CD4-positive, alpha-beta T cell treated with Interferon gamma for 1 hour (primary cell): ENCODE data around the gene ATG2B.

Experiments used
- DNase-seq: peaks from one replicate; pipeline ENCODE4 v3.0.0-alpha.2; 2020

ATG2B gene, protein sequence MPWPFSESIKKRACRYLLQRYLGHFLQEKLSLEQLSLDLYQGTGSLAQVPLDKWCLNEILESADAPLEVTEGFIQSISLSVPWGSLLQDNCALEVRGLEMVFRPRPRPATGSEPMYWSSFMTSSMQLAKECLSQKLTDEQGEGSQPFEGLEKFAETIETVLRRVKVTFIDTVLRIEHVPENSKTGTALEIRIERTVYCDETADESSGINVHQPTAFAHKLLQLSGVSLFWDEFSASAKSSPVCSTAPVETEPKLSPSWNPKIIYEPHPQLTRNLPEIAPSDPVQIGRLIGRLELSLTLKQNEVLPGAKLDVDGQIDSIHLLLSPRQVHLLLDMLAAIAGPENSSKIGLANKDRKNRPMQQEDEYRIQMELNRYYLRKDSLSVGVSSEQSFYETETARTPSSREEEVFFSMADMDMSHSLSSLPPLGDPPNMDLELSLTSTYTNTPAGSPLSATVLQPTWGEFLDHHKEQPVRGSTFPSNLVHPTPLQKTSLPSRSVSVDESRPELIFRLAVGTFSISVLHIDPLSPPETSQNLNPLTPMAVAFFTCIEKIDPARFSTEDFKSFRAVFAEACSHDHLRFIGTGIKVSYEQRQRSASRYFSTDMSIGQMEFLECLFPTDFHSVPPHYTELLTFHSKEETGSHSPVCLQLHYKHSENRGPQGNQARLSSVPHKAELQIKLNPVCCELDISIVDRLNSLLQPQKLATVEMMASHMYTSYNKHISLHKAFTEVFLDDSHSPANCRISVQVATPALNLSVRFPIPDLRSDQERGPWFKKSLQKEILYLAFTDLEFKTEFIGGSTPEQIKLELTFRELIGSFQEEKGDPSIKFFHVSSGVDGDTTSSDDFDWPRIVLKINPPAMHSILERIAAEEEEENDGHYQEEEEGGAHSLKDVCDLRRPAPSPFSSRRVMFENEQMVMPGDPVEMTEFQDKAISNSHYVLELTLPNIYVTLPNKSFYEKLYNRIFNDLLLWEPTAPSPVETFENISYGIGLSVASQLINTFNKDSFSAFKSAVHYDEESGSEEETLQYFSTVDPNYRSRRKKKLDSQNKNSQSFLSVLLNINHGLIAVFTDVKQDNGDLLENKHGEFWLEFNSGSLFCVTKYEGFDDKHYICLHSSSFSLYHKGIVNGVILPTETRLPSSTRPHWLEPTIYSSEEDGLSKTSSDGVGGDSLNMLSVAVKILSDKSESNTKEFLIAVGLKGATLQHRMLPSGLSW (N-terminal part only)

DNA sequence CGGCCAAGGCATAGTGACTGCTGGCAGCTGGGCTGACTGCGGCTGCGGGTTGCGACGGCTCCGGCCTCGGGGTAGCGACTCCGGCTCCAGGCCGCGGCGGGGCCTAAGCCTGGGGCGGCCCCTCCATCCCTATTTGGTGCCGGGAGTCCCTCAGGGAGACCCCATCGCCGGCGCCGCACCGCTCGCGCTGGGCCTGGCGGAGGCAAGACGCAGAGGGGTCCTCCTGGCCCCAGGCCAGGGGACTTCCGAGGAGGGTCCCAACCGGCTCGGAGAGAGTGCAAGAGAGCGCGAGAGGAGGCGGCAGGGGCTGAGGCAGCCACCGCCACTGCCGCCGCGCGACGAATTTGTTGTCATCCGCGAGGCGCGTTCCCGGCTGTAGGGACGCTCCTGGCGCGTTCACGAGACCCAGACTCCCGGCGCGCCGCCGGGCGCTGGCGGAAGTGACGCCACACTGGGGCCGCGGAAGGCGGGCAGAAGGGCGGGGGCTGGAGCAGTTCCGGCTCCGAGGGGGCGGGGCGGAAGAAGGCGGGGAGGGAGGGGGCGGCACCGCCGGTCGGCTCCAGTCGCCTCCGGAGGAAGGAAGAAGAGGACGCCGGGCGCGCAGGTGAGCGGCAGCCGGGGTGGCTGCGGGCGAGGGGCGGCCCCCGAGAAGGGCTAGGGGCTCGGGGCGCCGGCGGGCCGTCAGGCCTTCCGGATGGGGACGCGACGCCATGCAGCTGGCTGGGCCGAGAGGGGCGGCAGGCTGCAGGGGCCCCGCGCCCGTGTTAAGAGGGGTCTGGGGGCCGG, at the start of gene ATG2B, which contains the start of gene GSKIP:
ATG2B (minus strand) TSS at position 377 of the 786 bp plus-strand sequence; CDS start at position 12, 365 bp downstream.
GSKIP (plus strand) TSS at position 562 of the 786 bp plus-strand sequence. CDS start 18,722 bp downstream, outside the sequence.
- DNase-seq = peak; percentile 94

DNA sequence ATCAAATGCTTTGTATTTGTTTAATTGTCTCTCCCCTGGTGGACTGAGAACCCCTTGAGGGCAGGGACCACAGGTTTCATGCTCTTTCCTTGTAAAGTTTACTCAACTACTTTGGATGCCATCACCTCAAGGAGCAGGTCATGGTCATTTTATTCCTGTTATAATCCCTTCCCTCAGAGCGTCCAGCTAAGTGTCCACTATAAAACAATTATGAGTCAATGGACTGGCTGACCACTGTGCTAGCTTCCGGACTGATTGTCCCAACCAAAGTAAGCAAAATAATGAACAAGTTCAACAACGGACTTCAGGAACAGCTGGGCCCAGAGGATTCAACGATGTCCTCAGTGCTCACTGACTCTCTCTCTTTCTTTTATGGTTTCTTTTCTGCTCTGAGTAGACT, 47.0 kb upstream of the ATG2B start:
- DNase-seq = no peak

DNA sequence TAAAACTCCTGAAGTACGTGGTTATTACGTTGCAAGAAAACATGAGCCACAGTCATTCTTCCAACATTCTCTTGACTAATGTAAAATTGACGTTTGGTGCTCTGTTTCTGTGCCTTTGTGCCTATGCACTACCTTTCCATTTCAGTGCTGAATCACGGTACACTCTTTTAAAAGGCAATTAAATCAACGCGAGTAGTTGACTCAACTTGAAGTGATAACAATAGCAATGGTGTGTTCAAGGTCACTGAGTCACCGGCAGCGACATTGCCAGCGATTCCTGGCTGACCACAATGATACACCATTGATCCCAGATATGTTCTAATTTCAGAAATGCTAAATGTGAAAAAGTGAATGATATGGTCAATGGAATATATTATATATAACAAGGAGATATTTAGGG, 46.6 kb upstream of the ATG2B start:
- no peak for DNase-seq

DNA sequence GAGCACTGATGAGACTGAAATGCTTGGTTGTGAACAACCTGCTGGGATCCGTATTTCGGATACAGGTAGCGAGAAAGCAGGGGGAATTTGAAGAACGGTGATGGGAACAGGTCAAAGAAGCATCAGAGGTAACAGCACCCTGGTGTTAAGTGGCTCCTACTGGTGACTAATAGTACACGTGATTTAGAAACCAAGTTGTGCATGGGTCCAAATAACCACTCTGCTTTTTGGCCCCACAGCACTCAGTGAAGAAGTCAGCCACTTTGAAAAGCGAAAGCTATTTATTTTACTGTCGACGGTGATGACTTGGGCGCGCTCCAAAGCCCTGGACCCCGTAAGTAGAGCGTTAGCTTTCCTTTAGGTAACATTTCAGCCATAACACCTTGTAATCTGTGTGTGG, 45.5 kb upstream of the ATG2B start:
- no peak for DNase-seq

DNA sequence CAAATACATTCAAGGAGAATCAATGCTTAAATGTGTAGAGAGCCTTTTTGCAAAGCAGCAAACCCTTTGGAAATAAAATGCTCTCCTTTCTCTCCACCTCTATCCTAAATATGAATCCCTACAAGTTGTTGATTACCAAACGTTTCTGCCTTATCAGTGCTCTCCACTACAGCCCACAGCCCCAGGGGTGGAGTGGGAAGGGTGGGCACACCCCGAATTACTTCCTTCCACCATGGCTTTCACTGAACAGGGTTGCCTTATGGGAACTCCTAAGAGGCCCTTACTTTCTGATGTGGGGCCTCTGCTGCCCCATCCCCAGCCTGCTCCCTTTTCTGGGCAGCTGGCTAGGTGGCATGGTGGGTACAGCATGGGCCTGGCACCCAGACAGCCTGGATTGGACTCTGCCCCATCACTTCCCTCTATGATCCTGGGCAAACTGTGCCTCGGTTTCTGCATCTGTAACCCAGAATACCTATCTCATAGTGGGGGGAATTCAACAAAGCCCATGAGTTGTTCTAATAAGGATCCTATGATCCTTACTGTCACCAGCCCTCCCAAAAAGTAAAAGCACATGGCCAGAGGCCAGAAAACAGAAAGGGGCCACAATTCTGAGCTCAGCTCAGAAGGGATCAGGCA, 44.9 kb upstream of the ATG2B start:
- no peak for DNase-seq

DNA sequence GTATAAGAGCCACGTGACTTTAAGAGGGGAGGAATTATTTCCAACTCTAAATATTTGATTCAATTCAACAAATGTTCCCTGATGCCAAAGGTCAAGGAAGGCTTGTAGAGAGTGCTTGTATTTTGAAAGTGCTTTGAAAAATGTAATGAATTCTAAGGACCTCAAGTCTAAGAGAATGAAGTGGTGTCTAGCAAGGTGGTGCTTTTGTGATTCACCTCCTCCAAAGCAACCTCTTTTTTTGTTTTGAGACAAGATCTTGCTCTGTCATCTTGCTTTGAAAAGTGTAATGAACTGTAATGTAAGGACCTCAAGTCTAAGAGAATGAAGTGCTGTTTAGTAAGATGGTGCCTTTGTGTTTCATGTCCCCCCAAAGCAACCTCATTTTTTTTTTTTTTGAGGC, 42.5 kb upstream of the ATG2B start:
- DNase-seq = no peak

DNA sequence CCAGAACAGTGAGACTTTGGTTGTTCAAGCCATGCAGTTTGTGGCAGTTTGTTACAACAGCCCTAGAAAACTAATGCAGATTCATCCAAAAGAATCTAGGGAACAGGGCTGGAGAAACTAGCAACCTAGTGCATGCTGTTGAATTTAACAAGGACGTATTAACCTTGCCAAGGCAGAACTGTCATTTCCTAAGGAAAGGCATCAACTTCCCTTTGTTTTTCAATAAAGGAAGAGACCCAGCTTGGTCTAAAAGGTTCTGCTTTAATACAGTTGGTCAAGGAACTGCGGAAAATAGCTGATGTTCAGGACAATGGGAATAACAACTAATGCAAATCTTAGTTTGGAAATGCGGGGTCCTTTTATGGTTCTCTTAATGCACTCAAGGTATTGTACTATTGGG, 40.3 kb upstream of the ATG2B start:
- DNase-seq = no peak

DNA sequence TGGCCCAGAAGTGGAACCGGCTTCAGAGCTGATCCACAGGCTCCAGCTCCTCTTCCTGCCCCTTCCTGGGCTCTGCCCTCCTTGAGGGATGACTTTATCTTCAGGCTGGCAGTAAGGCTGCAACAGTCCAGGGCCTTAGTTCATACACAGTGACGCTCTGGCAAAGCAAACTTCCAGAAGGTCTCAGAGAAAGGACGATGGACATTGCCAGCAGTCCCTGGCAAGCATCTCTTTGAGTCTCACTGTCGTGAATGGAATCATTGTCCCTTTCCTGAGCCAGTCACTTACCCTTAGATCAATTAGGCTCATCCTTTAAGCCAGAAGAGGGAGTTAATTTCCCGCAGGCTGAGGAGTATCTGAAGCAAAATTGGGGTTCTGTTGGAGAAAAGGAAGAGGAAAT, 37.4 kb upstream of the ATG2B start:
- no peak for DNase-seq

DNA sequence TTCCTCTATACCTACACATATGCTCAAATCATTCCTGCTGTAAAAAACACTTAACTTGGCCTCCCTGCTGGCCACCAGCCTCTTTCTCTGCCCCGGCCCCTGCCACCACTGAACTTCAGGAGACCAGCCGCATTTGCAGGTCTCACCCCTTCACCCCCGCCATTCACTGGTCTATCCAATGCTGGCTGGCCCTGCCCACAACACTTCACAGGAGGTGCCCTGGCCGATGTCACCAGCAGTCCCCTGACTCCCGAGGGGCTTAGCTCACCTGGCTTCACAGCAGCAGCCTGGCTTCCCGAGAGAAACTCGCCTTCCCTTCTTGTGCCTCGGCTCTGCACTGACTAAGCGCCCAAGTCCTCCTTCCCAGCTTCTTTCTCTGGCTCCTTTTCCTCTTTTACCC, 36.3 kb upstream of the ATG2B start:
- no peak for DNase-seq

DNA sequence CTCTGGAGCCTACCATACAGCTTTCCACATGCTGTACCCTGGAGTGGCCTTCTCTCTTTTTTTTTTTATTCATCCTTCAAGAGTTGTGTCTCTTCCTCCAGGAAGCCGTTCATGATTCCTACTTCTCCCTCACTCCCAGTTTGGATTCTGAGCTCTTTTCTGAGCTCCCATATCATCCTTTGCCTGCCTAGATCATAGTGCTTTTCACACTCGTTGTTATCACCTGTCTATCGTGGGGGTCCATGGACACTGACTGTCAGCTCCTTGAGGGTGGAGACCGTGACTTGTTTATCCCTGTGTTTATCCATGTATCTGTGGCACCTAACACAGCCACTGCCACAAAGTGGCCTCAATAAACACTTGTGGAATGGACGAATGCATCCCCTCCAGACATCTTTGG, 35.8 kb upstream of the ATG2B start:
- no peak for DNase-seq

DNA sequence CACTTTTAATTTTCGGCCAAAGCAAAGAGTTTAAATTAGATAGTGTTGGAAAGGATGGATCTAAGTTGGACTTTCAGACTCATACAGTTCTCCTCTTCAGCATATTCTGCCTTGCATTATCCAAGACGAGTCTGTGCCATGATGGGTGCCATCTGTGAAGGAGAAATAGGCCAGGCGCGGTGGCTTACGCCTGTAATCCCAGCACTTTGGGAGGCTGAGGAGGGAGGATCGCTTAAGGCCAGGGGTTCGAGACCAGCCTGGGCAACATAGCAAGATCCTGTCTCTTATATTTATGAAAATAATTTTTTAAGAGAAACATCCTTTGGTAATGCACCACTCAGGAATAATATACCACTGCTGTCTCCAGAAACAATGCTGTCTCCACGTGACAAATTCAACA, 35.3 kb upstream of the ATG2B start:
- no peak for DNase-seq

DNA sequence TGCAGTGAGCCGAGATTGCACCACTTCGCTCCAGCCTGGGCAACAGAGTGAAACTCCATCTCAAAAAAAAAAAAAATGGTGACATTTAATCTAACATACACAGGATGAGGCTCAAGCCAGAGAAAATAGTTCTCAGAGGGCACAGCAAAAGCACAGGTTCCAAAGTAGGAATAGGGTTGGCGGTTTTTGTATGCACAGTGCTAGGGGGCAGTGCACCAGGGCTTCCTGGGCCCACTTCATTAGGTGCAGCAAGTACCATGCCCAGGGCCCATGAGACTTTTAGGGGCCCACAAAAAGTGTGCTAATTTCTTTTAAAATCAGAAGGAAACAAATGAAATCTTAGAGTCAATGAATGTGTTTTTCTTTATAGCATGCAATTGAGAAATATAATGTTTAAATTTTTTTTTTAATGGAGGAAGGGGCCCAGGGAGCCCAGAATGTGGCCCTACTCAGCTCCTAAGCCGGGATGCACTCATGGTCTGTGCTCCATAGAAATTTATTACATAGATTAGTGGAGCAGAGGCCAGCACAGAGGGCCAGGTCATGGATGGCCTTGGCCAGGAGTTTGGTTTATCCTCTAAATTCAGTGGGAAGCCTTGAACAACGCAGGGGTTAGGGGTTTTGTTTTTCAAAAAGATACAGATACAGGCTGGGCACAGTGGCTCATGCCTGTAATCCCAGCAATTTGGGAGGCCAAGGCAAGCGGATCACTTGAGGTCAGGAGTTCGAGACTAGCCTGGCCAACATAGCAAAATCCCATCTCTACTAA, 31.1 kb upstream of the ATG2B start:
- no peak for DNase-seq

DNA sequence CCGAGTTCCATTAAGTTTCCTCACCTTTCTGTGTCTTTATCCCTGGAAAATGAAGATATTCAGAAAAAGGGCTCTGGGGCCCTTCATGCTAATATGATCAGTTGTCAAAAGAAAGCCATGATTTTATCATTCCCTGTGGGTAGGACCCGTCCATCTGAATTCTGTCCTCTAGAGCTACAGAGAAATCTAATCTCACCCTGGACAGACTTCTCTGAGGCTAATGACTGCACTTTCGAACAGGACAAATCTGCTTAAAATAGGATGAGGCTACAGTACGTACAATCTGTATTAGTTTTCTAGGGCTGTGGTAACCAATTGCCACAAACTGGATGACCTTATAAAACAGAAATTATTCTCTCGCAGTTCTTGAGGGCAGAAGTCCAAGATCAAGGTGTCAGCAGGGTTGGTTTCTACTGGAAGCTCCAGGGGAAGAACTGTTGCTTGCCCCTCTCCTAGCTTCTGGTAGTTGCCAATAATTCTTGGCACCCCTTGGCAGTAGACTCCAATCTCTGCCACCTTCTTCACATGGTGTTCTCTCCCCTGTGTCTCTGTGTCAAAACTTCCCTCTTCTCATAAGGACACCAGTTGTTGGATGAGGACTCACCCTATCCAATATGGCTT, 30.0 kb upstream of the ATG2B start:
- DNase-seq = no peak

DNA sequence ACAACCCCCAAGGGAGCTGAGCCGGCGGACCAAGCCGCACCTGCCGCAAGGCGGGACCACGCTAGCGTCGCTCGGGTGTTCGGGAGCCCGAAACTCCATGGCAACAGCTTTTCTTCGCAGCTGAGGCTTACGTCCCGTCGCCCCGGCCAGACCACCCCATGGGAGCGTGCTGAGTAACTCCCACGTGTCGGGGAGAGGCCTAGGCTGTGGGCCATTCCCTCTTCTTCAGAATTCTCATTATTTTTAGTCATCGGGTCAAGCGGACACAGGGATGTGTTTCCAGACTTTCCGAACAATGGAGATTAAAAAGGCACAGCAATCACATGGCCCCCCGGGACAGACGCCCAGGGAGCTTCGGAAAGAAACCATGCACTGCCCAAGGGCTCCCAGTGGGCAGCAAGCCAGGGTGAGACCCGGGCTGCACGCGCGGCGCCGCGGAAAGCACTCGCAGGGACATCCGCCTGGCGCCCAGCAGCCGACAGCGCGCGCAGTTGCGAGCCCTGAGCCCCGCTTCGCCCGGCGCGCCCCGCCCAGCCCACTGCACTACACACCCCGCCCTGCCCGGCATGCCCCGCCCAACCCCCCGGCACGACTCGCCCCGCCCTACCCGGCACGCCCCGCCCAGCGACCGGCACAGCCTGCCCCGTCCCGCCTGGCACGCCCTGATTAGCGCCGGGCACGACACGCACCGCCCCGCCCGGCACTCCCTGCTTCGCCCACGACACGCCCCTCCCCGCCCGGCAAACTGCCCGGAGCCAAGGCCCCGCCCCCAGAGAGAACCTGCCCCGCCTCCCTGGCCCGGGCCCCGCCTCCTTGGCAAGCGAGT, 28.4 kb upstream of the ATG2B start:
- DNase-seq = peak; percentile 98

DNA sequence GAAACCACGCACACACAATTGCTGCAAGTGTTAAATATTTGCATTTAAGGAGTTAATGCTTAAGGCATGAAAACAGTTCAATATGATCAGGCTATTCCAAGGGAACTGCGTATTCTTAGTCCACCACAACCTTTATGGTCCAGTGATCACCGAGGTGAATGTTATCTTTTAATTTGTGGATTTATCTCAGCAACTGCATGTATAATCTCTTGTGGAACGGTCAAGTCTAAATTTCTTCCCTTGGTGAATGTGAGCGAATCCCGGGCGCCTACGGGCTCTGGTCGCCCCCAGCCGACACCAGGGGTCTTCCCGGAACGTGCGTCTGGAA, 27.8 kb upstream of the ATG2B start:
- DNase-seq = no peak

DNA sequence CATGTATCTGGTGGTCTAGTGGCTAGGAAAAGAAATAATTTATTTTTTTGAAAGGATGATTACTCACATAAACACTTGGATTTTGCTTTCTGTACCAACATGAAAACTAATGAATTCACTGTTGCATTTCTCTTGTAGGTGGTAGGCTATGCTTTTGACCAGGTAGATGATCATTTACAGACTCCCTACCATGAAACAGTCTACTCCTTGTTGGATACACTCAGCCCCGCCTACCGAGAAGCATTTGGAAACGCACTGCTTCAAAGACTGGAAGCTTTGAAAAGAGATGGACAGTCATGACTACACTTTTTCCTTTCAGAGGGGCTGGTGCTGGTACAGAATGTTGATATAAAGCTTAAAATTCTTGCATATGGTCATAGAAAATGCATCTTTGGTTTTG, 22.2 kb upstream of the ATG2B start:
- no peak for DNase-seq

DNA sequence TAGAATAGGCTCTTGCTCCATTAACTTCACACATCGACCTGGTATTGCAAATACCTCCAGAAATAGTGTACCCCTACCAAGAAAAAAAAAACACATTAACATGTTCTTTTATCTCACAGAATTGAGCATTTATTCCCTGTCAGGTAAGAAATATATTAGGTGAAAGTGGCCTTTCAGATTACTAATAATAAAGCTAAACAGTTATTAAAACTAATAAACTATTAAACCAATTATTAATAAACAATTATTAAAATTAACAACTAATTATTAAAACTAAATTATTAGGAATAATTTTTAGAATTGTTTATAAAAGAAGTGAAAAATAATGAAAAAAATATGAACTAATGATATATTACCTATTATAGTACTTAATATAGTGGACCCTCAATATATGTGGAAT, 21.6 kb upstream of the ATG2B start:
- no peak for DNase-seq

DNA sequence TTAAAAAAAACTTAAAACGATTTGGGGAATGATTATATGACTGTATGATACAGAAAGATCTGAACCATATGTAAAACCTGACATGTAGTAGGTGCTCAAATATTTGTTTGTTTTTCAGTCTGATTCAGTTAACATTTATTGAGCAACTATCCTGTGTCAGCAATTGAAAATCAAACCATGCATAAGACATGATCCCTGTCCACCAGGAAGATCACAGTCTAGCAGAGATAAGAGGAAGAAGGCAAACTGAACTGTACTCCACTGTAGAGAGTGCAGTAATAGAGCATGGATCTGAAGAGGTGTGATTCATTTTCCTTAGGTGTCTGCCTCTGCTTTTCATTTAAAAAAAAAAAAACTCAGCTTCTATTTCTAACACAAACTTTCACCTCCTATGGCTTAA, 20.9 kb upstream of the ATG2B start:
- DNase-seq = no peak

DNA sequence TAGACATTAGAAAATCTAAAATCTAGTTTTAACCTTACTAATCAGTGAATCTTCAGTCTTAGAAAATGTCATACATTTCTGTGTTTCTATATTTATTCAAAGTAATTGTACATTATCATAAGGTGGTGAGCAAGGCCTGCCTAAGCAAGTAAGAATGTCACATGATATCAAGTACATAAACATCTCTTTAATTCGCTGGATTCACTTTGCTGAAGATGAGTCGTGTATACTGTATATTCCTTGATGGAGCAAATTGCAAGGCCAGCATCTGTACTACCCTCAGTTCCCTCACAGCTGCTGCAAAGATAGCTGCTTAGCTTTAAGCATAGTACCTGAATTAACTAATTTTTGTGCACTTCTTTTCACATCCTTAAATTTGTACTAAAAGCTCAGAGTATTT, 20.3 kb upstream of the ATG2B start:
- DNase-seq = no peak

DNA sequence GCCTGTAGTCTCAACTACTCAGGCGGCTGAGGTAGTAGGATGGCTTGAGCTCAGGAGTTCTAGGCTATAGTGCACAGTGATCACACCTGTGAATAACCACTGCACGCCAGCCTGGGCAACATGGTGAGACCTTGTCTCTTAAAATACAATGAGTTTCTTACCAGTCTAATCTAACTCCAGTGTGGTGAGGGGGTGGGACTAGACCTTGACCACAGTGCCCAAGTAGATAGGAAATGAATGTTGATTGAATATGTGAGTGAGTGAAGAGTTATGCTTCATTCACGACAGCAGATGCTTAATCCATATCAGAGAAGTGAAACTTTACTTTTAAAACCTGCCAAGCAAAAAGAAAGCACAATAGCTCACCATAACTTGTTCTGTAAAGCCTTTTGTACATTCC, 17.6 kb upstream of the ATG2B start:
- DNase-seq = no peak
